ENCODE results near the gene GNG12. TPM values are rescaled to one million over a fixed set of nuclear protein-coding genes. Genes with fewer than 3 reads are reported as not detected.

Gene GNG12
- total and polyA plus RNA-seq, 11 donors: 7.7 to 80.2 (median 44.6) TPM

- no peak overlapping the region for H3K4me3 ChIP-seq
- intact Hi-C loops (cut with DNase I): no loop called here
- no peaks in the 10 kb centered on the region for H3K9me3 ChIP-seq
- TF ChIP-seq POLR2A (IDR thresholded peaks at IDR 0.05): no peak
- no peak for TF ChIP-seq CTCF (IDR thresholded peaks at IDR 0.05)
- peak in 1 of 4 donors; percentile 30 for ATAC-seq
- no peak for DNase-seq
- peak overlapping the region in 2 of 12 donors; percentile 9 to 48 for H3K27ac ChIP-seq
- H3K36me3 ChIP-seq: no peaks in the 10 kb centered on the region
- no peaks in the 10 kb centered on the region for H3K27me3 ChIP-seq
- peaks cover 0 to 48% (median 14%) of the 10 kb centered on the region in 12 donors for H3K4me1 ChIP-seq
- 60 to 74% (median 66%) methylated on average over 1 of the region's 1 CpG for WGBS, 4 donors
Measured at GRCh38 chr1:67792741-67793458, 40.4 kb downstream of the GNG12 start.

GRCh38 chr1:67792103-67792502, 41.2 kb downstream of the GNG12 start:
- H3K27ac ChIP-seq: peak overlapping the region in 4 of 12 donors; percentile 9 to 48 (median 27)
- ATAC-seq: no peak
- H3K36me3 ChIP-seq: no peaks in the 10 kb centered on the region
- H3K4me3 ChIP-seq: no peak overlapping the region
- WGBS, 4 donors: 76 to 82% (median 79%) methylated on average over 5 of the region's 5 CpGs
- TF ChIP-seq POLR2A (IDR thresholded peaks at IDR 0.05) (no peak), CTCF (IDR thresholded peaks at IDR 0.05) (no peak)
- no peak for DNase-seq
- H3K27me3 ChIP-seq: no peaks in the 10 kb centered on the region
- H3K4me1 ChIP-seq: peaks cover 0 to 56% (median 14%) of the 10 kb centered on the region in 12 donors
- intact Hi-C loops (cut with DNase I): no loop called here
- no peaks in the 10 kb centered on the region for H3K9me3 ChIP-seq

- H3K4me3 ChIP-seq: no peak overlapping the region
- peak in 1 of 5 donors; percentile 40 for DNase-seq
- H3K27ac ChIP-seq: peak overlapping the region in 6 of 12 donors; percentile 9 to 48 (median 28)
- peak; percentile 14 to 88 (median 72) for ATAC-seq
- H3K27me3 ChIP-seq: no peaks in the 10 kb centered on the region
- TF ChIP-seq CTCF (IDR thresholded peaks at IDR 0.05) (no peak), POLR2A (IDR thresholded peaks at IDR 0.05) (no peak)
- peaks cover 0 to 56% (median 14%) of the 10 kb centered on the region in 12 donors for H3K4me1 ChIP-seq
- H3K36me3 ChIP-seq: no peaks in the 10 kb centered on the region
- no peaks in the 10 kb centered on the region for H3K9me3 ChIP-seq
- intact Hi-C loops (cut with DNase I): no loop called here
- WGBS, 4 donors: 68 to 84% (median 83%) methylated on average over 3 of the region's 3 CpGs
Measured at GRCh38 chr1:67791686-67792085, 41.6 kb downstream of the GNG12 start.

GRCh38 chr1:67791261-67791660, 42.0 kb downstream of the GNG12 start:
- DNase-seq (no peak), ATAC-seq (peak in 2 of 4 donors; percentile 17 to 38)
- Histone ChIP-seq H3K36me3 (no peaks in the 10 kb centered on the region), H3K9me3 (no peaks in the 10 kb centered on the region), H3K4me1 (peaks cover 0 to 60% (median 15%) of the 10 kb centered on the region in 12 donors), H3K4me3 (no peak overlapping the region), H3K27ac (peak overlapping the region in 4 of 12 donors; percentile 19 to 34 (median 24)), H3K27me3 (no peaks in the 10 kb centered on the region)
- intact Hi-C loops (cut with DNase I): no loop called here
- WGBS, 4 donors: 57 to 71% (median 64%) methylated on average over 1 of the region's 1 CpG
- TF ChIP-seq POLR2A (IDR thresholded peaks at IDR 0.05): no peak
- no peak for TF ChIP-seq CTCF (IDR thresholded peaks at IDR 0.05)

All from heart left ventricle (tissue), 16 donors.